ENCODE results near the gene BAHCC1.

The BAHCC1 gene

DNA sequence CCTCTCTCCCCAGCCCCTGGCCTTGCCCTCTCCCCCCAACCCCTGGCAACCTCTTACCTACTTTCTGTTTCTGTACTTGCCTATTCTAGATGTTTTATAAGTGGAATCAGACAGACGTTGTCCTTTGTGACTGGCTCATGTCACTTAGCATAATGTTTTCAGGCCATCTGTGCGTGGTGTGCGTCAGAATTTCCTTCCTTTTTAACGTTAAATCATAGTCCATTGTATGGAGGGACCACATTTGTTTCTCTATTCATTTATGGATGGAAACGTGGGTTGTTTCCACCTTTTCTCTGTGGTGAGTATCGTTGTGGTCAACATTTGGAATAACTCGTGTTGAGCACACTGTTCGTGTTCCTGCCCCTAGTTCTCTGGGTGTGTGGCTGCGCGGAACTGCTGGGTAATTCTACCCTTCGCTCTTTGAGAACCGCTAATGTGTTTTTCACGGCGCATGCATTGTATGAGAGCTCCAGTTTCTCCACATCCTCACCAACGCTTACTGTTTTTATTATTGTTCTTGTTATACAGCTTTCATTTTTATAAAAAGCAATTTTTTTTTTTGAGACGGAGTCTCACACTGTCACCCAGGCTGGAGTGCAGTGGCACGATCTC lies 91.0 kb downstream of the BAHCC1 start:
- Histone ChIP-seq H3K79me2 (ENCODE audit: control insufficient read depth, insufficient read depth, low read length, unreplicated experiment) (no peaks in the 10 kb centered on the region), H3K4me1 (ENCODE audit: control insufficient read depth, insufficient read depth, low read length, unreplicated experiment) (peaks cover 6% of the 10 kb centered on the region), H3K27me3 (ENCODE audit: insufficient read depth, low read length) (no peaks in the 10 kb centered on the region), H2AFZ (ENCODE audit: low read length, unreplicated experiment) (no peak overlapping the region), H3K36me3 (ENCODE audit: insufficient read depth, low read length) (no peaks in the 10 kb centered on the region), H3K27ac (ENCODE audit: low read depth, low read length) (no peak overlapping the region), H3K4me3 (ENCODE audit: low read depth, low read length) (no peak overlapping the region)

DNA sequence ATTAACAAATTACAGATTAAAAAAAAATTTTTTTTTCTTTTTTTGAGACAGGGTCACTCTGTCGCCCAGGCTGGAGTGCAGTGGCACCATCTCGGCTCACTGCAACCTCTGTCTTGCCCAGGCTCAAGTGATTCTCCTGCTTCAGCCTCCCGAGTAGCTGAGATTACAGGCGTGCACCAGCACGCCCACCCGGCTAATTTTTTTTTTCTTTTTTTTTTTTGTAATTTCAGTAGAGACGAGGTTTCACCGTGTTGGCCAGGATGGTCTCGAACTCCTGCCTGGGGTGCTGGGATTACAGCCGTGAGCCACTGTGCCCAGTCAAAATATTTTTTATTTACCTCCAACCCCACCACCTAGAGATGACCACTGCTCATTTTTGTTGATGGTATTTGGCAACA lies 91.8 kb downstream of the BAHCC1 start:
- Histone ChIP-seq H3K4me1 (ENCODE audit: control insufficient read depth, insufficient read depth, low read length, unreplicated experiment) (peaks cover 3% of the 10 kb centered on the region), H3K27me3 (ENCODE audit: insufficient read depth, low read length) (no peaks in the 10 kb centered on the region), H3K36me3 (ENCODE audit: insufficient read depth, low read length) (no peaks in the 10 kb centered on the region), H3K79me2 (ENCODE audit: control insufficient read depth, insufficient read depth, low read length, unreplicated experiment) (no peaks in the 10 kb centered on the region), H3K27ac (ENCODE audit: low read depth, low read length) (no peak overlapping the region), H2AFZ (ENCODE audit: low read length, unreplicated experiment) (peak overlapping the region; percentile 90), H3K4me3 (ENCODE audit: low read depth, low read length) (peak overlapping the region; percentile 92)

DNA sequence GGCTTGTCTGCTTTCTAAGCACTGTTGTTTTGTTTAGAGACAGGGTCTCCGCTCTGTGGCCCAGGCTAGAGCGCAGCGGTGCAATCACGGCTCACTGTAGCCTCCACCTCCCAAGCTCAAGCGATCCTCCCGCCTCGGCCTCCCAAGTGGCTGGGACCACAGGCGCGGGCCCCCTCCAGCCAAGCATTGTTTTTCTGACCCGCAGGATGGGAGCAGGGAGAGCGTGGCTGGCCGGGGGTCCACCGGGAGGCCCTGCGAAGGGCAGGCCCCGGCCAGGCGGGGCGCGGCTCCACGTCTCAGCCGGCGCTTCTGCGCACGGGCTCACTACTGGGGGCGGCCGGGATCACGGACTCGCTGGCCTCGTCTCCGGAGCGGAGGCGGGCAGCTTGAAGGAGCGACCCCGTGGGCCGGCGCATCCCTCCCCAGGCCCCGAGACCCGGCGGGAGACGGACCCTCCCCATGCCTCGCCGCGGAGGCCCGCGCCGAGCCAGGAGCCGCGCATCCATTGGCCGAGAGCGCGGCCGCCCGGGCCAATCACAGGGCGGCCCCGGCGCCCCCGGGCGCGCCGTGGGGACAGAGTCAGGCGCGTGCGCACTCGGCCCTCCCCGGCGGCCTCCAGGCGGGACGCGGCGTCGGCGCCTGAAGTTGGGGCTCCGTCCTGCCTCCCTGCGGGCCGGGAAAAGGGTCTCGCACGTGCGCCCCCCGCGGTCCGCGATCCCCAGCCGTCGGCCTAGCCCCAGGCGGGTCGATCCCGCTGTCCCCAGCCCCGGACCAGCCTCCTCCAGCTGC lies 92.4 kb downstream of the BAHCC1 start:
- Histone ChIP-seq H3K4me1 (ENCODE audit: control insufficient read depth, insufficient read depth, low read length, unreplicated experiment) (peaks cover 3% of the 10 kb centered on the region), H3K36me3 (ENCODE audit: insufficient read depth, low read length) (no peaks in the 10 kb centered on the region), H3K4me3 (ENCODE audit: low read depth, low read length) (peak overlapping the region; percentile 92), H2AFZ (ENCODE audit: low read length, unreplicated experiment) (peak overlapping the region; percentile 90), H3K79me2 (ENCODE audit: control insufficient read depth, insufficient read depth, low read length, unreplicated experiment) (no peaks in the 10 kb centered on the region), H3K27me3 (ENCODE audit: insufficient read depth, low read length) (no peaks in the 10 kb centered on the region), H3K27ac (ENCODE audit: low read depth, low read length) (peak overlapping the region; percentile 40; the same call in 1 of the 2 replicates)

DNA sequence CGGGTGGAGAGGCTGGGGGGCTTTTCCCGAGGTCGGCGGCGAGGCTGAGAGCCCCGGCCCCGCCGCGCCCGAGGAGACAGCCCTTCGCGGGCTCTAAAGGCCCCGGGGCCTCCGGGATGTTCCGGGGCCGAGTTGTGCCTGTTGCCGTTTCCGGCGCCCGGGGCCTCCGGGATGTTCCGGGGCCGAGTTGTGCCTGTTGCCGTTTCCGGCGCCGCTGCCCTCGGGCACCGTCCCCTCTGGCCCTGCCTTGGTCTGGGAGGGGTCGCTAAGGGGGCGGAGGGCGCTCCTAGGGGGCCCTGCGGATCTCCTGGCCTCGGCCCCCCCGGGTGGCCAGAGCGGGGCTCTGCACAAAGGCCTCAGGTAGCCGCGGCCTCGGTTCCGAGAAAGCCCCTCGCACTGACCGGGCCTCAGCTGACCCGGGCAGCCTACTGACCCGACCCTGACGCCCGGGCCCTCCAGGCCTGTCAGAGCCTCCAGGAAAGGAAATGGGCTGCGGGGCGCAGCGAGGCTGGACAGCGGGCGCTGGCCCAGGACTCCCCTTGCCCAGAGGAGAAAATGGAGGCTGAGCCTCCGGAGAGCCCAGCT lies 93.1 kb downstream of the BAHCC1 start:
- no peaks in the 10 kb centered on the region for H3K79me2 ChIP-seq (ENCODE audit: control insufficient read depth, insufficient read depth, low read length, unreplicated experiment)
- H2AFZ ChIP-seq (ENCODE audit: low read length, unreplicated experiment), result peak overlapping the region; percentile 64
- peaks cover 3% of the 10 kb centered on the region for H3K4me1 ChIP-seq (ENCODE audit: control insufficient read depth, insufficient read depth, low read length, unreplicated experiment)
- H3K27ac ChIP-seq (ENCODE audit: low read depth, low read length), result peak overlapping the region; percentile 40; the same call in 1 of the 2 replicates
- no peaks in the 10 kb centered on the region for H3K36me3 ChIP-seq (ENCODE audit: insufficient read depth, low read length)
- H3K27me3 ChIP-seq (ENCODE audit: insufficient read depth, low read length), result no peaks in the 10 kb centered on the region; the same call in 1 of the 2 replicates
- peak overlapping the region; percentile 92 for H3K4me3 ChIP-seq (ENCODE audit: low read depth, low read length)

DNA sequence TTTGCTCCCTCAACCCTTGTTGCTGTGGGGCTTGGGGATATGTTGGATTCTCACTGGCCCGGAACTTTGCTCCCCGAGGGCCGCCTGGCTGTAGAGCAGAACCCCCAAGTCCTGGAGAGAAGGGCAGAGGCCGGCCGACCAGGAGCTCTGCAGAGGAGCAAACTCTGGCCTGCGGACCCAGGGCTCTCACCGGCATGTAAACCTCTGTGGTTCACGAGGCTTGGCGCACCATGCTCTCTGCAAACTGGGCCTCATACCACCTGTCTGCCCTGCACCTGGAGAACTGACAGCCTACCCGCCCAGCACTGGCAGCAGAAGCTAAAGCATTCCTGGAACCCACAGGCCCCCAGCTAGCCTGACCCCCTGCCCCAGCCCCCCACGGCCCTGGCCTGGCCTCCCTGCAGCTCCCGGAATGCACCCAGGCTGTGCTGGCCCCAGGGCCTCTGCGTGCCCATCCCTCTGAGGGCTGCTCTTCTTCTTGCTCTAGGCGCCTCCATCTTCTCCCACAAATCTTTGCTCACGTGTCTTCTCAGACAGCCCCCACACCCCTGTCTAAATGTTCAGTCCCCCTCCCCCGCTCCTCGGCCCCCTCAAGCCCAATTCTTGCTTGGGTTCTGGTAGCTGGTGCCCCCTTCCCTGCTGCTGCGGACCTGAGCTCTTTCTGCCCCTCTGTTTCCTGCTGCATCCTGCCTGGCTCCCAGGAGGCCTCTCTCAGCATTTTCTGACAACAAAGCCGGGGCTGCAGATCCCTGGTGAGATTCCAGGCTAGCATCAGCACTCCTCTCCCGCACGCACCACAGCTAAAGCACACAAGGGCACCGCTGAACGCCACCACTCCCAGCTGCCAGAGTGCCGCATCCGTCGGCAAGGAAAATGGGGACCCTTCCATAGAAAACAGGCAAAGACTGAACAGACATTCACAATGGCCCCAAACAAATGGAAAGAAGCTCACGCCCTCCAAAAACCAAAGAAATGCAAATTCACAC lies 94.0 kb downstream of the BAHCC1 start:
- no peak overlapping the region for H3K27ac ChIP-seq (ENCODE audit: low read depth, low read length)
- H3K27me3 ChIP-seq (ENCODE audit: insufficient read depth, low read length), result no peaks in the 10 kb centered on the region; the same call in 1 of the 2 replicates
- no peak overlapping the region for H2AFZ ChIP-seq (ENCODE audit: low read length, unreplicated experiment)
- no peaks in the 10 kb centered on the region for H3K79me2 ChIP-seq (ENCODE audit: control insufficient read depth, insufficient read depth, low read length, unreplicated experiment)
- H3K4me1 ChIP-seq (ENCODE audit: control insufficient read depth, insufficient read depth, low read length, unreplicated experiment), result peaks cover 3% of the 10 kb centered on the region
- H3K4me3 ChIP-seq (ENCODE audit: low read depth, low read length), result peak overlapping the region; percentile 92
- H3K36me3 ChIP-seq (ENCODE audit: insufficient read depth, low read length), result no peaks in the 10 kb centered on the region

DNA sequence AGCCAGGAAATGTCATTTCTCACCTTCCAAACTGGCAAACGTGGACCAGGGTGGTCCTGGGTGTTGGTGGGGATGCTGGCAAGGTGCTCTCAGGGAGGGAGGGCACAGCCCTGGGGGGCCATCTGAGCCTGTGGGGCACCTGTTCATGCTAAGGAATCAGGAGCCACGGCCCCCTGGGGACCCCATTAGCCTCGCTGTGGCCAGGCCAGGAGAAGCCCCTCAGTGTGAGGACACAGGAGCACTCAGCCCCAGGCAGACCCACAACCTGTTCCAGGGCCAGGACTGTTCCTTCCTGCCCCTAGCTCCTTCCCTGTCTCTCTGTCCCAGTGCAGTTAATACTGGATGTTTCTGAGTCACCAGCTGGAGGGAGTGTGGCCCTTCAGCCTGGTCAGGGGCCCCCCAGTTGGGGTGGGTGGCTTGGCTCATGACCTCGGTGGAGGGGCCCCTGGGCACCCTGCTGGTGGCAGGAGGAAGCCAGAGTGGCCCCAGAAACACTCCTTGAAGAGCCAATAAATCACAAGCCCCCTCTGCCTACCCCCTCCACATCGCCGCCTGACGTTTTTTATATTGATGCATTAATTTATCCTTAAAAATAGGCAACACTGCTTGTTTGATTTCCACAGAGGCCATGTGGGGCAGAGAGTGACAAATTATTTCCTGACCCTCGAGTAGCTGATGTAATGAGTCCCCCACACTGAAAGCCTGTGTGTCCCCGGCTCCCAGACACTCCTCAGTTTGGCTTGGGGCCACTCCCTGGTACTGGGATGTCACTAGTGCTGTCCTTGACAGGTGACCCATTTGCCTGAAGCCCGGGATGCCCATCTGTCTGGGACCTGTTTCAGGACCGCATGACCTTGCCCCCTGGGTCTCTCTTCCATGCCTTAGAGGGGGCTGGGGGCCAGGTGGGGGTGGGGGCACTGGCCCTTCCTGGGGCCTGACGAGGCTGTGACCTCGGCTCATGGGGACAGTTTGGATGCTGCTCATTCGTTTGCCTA lies 95.0 kb downstream of the BAHCC1 start:
- Histone ChIP-seq H3K79me2 (ENCODE audit: control insufficient read depth, insufficient read depth, low read length, unreplicated experiment) (no peaks in the 10 kb centered on the region), H3K27me3 (ENCODE audit: insufficient read depth, low read length) (no peaks in the 10 kb centered on the region; the same call in 1 of the 2 replicates), H3K27ac (ENCODE audit: low read depth, low read length) (no peak overlapping the region), H3K4me1 (ENCODE audit: control insufficient read depth, insufficient read depth, low read length, unreplicated experiment) (peaks cover 3% of the 10 kb centered on the region), H3K36me3 (ENCODE audit: insufficient read depth, low read length) (no peaks in the 10 kb centered on the region), H2AFZ (ENCODE audit: low read length, unreplicated experiment) (no peak overlapping the region), H3K4me3 (ENCODE audit: low read depth, low read length) (no peak overlapping the region)

GRCh38 chr17:81491181-81491581 lies 95.9 kb downstream of the BAHCC1 start:
- H3K79me2 ChIP-seq (ENCODE audit: control insufficient read depth, insufficient read depth, low read length, unreplicated experiment), result no peaks in the 10 kb centered on the region
- no peaks in the 10 kb centered on the region for H3K36me3 ChIP-seq (ENCODE audit: insufficient read depth, low read length)
- no peak overlapping the region for H3K27ac ChIP-seq (ENCODE audit: low read depth, low read length)
- no peak overlapping the region for H3K4me3 ChIP-seq (ENCODE audit: low read depth, low read length)
- no peak overlapping the region for H2AFZ ChIP-seq (ENCODE audit: low read length, unreplicated experiment)
- H3K27me3 ChIP-seq (ENCODE audit: insufficient read depth, low read length), result no peaks in the 10 kb centered on the region; the same call in 1 of the 2 replicates
- peaks cover 3% of the 10 kb centered on the region for H3K4me1 ChIP-seq (ENCODE audit: control insufficient read depth, insufficient read depth, low read length, unreplicated experiment)

DNA sequence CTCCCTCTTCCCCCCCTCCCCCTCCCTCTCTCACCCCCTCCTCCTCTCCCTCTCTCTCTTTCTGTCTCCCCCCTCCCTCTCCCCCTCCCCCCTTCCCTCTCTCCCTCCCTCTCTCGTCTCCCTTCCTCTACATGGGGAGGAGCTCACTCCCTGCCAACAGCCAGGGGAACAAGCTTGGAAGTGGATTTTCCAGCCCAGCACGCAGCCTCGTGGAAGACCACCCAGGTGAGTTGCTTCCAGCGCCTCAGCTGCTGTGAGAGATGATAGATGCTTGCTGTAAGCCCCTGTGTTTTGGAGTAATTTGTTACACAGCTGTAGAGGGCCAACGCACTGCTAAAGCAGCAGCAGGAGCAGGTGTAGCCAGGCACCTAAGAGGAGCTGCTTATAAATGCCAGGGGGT lies 96.5 kb downstream of the BAHCC1 start:
- Histone ChIP-seq H3K36me3 (ENCODE audit: insufficient read depth, low read length) (no peaks in the 10 kb centered on the region), H3K27me3 (ENCODE audit: insufficient read depth, low read length) (no peaks in the 10 kb centered on the region; the same call in 1 of the 2 replicates), H2AFZ (ENCODE audit: low read length, unreplicated experiment) (no peak overlapping the region), H3K27ac (ENCODE audit: low read depth, low read length) (no peak overlapping the region), H3K79me2 (ENCODE audit: control insufficient read depth, insufficient read depth, low read length, unreplicated experiment) (no peaks in the 10 kb centered on the region), H3K4me1 (ENCODE audit: control insufficient read depth, insufficient read depth, low read length, unreplicated experiment) (peaks cover 3% of the 10 kb centered on the region), H3K4me3 (ENCODE audit: low read depth, low read length) (no peak overlapping the region)

- Histone ChIP-seq H3K79me2 (ENCODE audit: control insufficient read depth, insufficient read depth, low read length, unreplicated experiment) (no peaks in the 10 kb centered on the region), H3K27me3 (ENCODE audit: insufficient read depth, low read length) (no peaks in the 10 kb centered on the region; the same call in 1 of the 2 replicates), H2AFZ (ENCODE audit: low read length, unreplicated experiment) (no peak overlapping the region), H3K36me3 (ENCODE audit: insufficient read depth, low read length) (no peaks in the 10 kb centered on the region), H3K4me1 (ENCODE audit: control insufficient read depth, insufficient read depth, low read length, unreplicated experiment) (peaks cover 3% of the 10 kb centered on the region), H3K4me3 (ENCODE audit: low read depth, low read length) (no peak overlapping the region), H3K27ac (ENCODE audit: low read depth, low read length) (no peak overlapping the region)
Measured at GRCh38 chr17:81492202-81492601, 96.9 kb downstream of the BAHCC1 start.
